ENCODE results near the gene LUC7L3. TPM values are rescaled to one million over a fixed set of nuclear protein-coding genes. Genes with fewer than 3 reads are reported as not detected.

Gene LUC7L3
- polyA plus RNA-seq, 2 of the 4 experiments (the other 2 are of a cell fraction) = 209 to 211 TPM

GRCh38 chr17:50692448-50693035 lies 26.9 kb upstream of the LUC7L3 start:
- DNase-seq (ENCODE audit: low read depth in 1 of 2, low spot score in 1 of 2) (peak in 1 of 2 experiments; percentile 83), FAIRE-seq (peak; percentile 97), ATAC-seq (peak; percentile 12 to 17; a peak in 5 of 6 replicates)
- Histone ChIP-seq H3K9me3 (no peaks in the 10 kb centered on the region), H3K4me3 (no peak overlapping the region), H3K4me1 (peaks cover 98% of the 10 kb centered on the region), H3K27ac (peak overlapping the region; percentile 97 to 98), H3K4me2 (peak overlapping the region; percentile 77)
- TF ChIP-seq BCL3 (IDR thresholded peaks at IDR 0.05) = 0 out of 3 replicates have a peak, but pooled peaks have one; percentile 10
- TF ChIP-seq HEYL (CRISPR knock-in tag; IDR thresholded peaks at IDR 0.05) = peak; percentile 70
- TF ChIP-seq ATOH8 (CRISPR knock-in tag; IDR thresholded peaks at IDR 0.05; ENCODE audit: low read depth) = peak; percentile 5; the same call in 1 of the 2 replicates
- TF ChIP-seq HMGXB4 (CRISPR knock-in tag; IDR thresholded peaks at IDR 0.05; ENCODE audit: borderline replicate concordance) = no peak
- TF ChIP-seq RAD21 (conservative IDR thresholded peaks at IDR 0.05 in 1 of 2, IDR thresholded peaks at IDR 0.05 in 1 of 2) = 0 out of 5 replicates have a peak, but pooled peaks of 1 of the 2 experiments have one; percentile 9
- no peak for TF ChIP-seq EP300 (IDR thresholded peaks at IDR 0.05)
- 0 out of 2 replicates have a peak, but pooled peaks have one; percentile 23 for TF ChIP-seq HOXA7 (CRISPR knock-in tag; IDR thresholded peaks at IDR 0.05)
- TF ChIP-seq ZFP36 (IDR thresholded peaks at IDR 0.05; ENCODE audit: borderline replicate concordance, partially characterized antibody) = peak; percentile 6
- TF ChIP-seq EHMT2 (IDR thresholded peaks at IDR 0.05; ENCODE audit: low read depth) = no peak
- 0 out of 2 replicates have a peak, but pooled peaks have one; percentile 11 for TF ChIP-seq RFX5 (IDR thresholded peaks at IDR 0.05)
- no peak for TF ChIP-seq NPAS2 (CRISPR knock-in tag; IDR thresholded peaks at IDR 0.05; ENCODE audit: borderline replicate concordance)
- TF ChIP-seq MAX (IDR thresholded peaks at IDR 0.05) = 0 out of 2 replicates have a peak, but pooled peaks have one; percentile 33
- 0 out of 2 replicates have a peak, but pooled peaks have one; percentile 8 for TF ChIP-seq ZNF302 (CRISPR knock-in tag; IDR thresholded peaks at IDR 0.05)
- TF ChIP-seq TP53 (CRISPR knock-in tag; IDR thresholded peaks at IDR 0.05) = 0 out of 2 replicates have a peak, but pooled peaks have one; percentile 28
- WGBS (ENCODE audit: missing lambda C conversion rate) = 0% methylated on average over 6 of the region's 6 CpGs
- ChIA-PET CTCF (interaction anchor here (1.7 to 52.6 kb wide), 6 partner anchors 12 to 210 kb away, joined by 3 to 2097 read pairs (median 381); partner anchors contain the start of genes ABCC3 and SPATA20), POLR2A (interaction anchor here (0.9 to 10.9 kb wide), 11 partner anchors 8 to 145 kb away, joined by 3 to 147 read pairs (median 10); partner anchors contain the start of genes ABCC3, CACNA1G and LUC7L3)

GRCh38 chr17:50693036-50693682 lies 26.2 kb upstream of the LUC7L3 start:
- FAIRE-seq (peak; percentile 98), DNase-seq (ENCODE audit: low read depth in 1 of 2, low spot score in 1 of 2) (peak; percentile 78 to 92), ATAC-seq (peak; percentile 23 to 70)
- WGBS (ENCODE audit: missing lambda C conversion rate) = under 1% methylated on average over 5 of the region's 5 CpGs
- H3K4me1 ChIP-seq = peaks cover 98% of the 10 kb centered on the region
- H3K4me2 ChIP-seq = peak overlapping the region; percentile 77
- H3K27ac ChIP-seq = peak overlapping the region; percentile 97 to 98
- CTCF ChIA-PET = interaction anchor here (0.6 to 52.6 kb wide), 9 partner anchors 11 to 503 kb away, joined by 3 to 2097 read pairs (median 6); partner anchors contain the start of genes ABCC3 and SPATA20
- no peaks in the 10 kb centered on the region for H3K9me3 ChIP-seq
- H3K4me3 ChIP-seq = peak overlapping the region; percentile 17
- POLR2A ChIA-PET = interaction anchor here (0.6 to 10.9 kb wide), 13 partner anchors 9 to 145 kb away, joined by 3 to 147 read pairs (median 10); partner anchors contain the start of genes ABCC3, CACNA1G and LUC7L3
- TF ChIP-seq ATOH8 (CRISPR knock-in tag; IDR thresholded peaks at IDR 0.05; ENCODE audit: low read depth) (no peak), HEYL (CRISPR knock-in tag; IDR thresholded peaks at IDR 0.05) (no peak), POLR2AphosphoS2 (conservative IDR thresholded peaks at IDR 0.05; ENCODE audit: low read length) (no peak; the same call in 1 of the 2 replicates), NPAS2 (CRISPR knock-in tag; IDR thresholded peaks at IDR 0.05; ENCODE audit: borderline replicate concordance) (no peak), EHF (CRISPR knock-in tag; IDR thresholded peaks at IDR 0.05) (no peak), RAD21 (conservative IDR thresholded peaks at IDR 0.05 in 1 of 2, IDR thresholded peaks at IDR 0.05 in 1 of 2) (peak; percentile 12 to 34; a peak in 3 of 5 replicates), MAFK (IDR thresholded peaks at IDR 0.05; ENCODE audit: partially characterized antibody) (no peak), MAX (IDR thresholded peaks at IDR 0.05) (no peak; the same call in none of the 2 replicates), ZSCAN20 (CRISPR knock-in tag; IDR thresholded peaks at IDR 0.05) (no peak), KDM5A (IDR thresholded peaks at IDR 0.05) (no peak), HES2 (IDR thresholded peaks at IDR 0.05) (no peak), TP53 (CRISPR knock-in tag; IDR thresholded peaks at IDR 0.05) (no peak), CBX2 (IDR thresholded peaks at IDR 0.05; ENCODE audit: borderline replicate concordance, low read depth) (no peak), KDM1A (IDR thresholded peaks at IDR 0.05; ENCODE audit: low read depth) (no peak), BHLHE40 (IDR thresholded peaks at IDR 0.05; ENCODE audit: low read depth, low read length) (no peak), ZFP36 (IDR thresholded peaks at IDR 0.05; ENCODE audit: borderline replicate concordance, partially characterized antibody) (no peak), HDAC2 (IDR thresholded peaks at IDR 0.05) (no peak), SMC3 (IDR thresholded peaks at IDR 0.05) (peak; percentile 32; the same call in 1 of the 3 replicates), PHF8 (IDR thresholded peaks at IDR 0.05; ENCODE audit: borderline replicate concordance, low read depth) (no peak), CHD4 (IDR thresholded peaks at IDR 0.05; ENCODE audit: borderline replicate concordance) (no peak), EP300 (IDR thresholded peaks at IDR 0.05) (peak; percentile 59 to 83; a peak in 3 of 5 replicates)
